K562 (cell line): Measurements from ENCODE around the gene TPMT. TPM values are rescaled to one million over a fixed set of nuclear protein-coding genes. Genes with fewer than 3 reads are reported as not detected.

ENCODE experiments used
- CBX1 ChIP-seq: sonication (generic); IDR thresholded peaks from 2 replicates; pipeline ENCODE4 v1.6.1; 2016; ENCODE audit warnings: antibody characterized with exemption, low read depth, mild to moderate bottlenecking
- KAT8 ChIP-seq: fragments of 450-650 bp; IDR thresholded peaks from 2 replicates; pipeline ENCODE4 v1.6.1; 2016; ENCODE audit warnings: low read depth, mild to moderate bottlenecking
- NFE2 ChIP-seq: IDR thresholded peaks from 2 replicates; pipeline ENCODE4 v1.6.1; 2014; ENCODE audit warnings: antibody characterized with exemption, low read depth
- PRMT5 ChIP-seq: sonication (generic); formaldehyde crosslinking; IDR thresholded peaks from 2 replicates; pipeline ENCODE4 v1.5.0; 2020; ENCODE audit warnings: missing genetic modification reagents
- TAL1 ChIP-seq: fragments of 450-650 bp; IDR thresholded peaks from 2 replicates; pipeline ENCODE4 v1.6.1; 2016; ENCODE audit warnings: mild to moderate bottlenecking
- TSHZ1 ChIP-seq: fragments of 250-450 bp; sonication (Bioruptor Pico); IDR thresholded peaks from 2 replicates; pipeline ENCODE4 v1.4.0; 2020; ENCODE audit warnings: mild to moderate bottlenecking, moderate library complexity
- USF1 ChIP-seq: sonication (generic); formaldehyde crosslinking; IDR thresholded peaks from 2 replicates; pipeline ENCODE4 v1.9.0; 2022; ENCODE audit warnings: mild to moderate bottlenecking, missing genetic modification reagents
- polyA plus RNA-seq, 8 experiments: library from polyadenylated mRNA; depleted of rRNA in 4 of 8; stranded (reverse) in 5 of 8; unstranded in 3 of 8; fragments of >200 nt; fragmentation: Nextera tagmentation in 2 of 8; fragmentation: Illumina TruSeq in 1 of 8; extraction: Ambion mirVana in 2 of 8; extraction: Trizol in 1 of 8; gene quantifications; 2 replicates each; pipeline versions ENCODE4 v1.2.1 to v1.2.3, GENCODE V29; 2011 to 2014; ENCODE audit warnings: inconsistent platforms in 1 of 8, missing spikeins in 1 of 8
- total RNA-seq, 7 experiments: library from RNA; depleted of rRNA in 6 of 7; stranded (reverse); fragments of >200 nt in 6 of 7; fragmentation: Illumina TruSeq in 2 of 7; extraction: Trizol in 2 of 7; gene quantifications; 2 replicates each; pipeline versions ENCODE4 v1.2.1 to v1.2.3, GENCODE V29; 2011 to 2021; ENCODE audit warnings: low replicate concordance in 1 of 7
- TF ChIP-seq, protein P1 (sequence below), 2 experiments: IDR thresholded peaks in 1 of 2; conservative IDR thresholded peaks in 1 of 2; 2 replicates each; pipeline ENCODE4 v1.6.1; 2016; ENCODE audit warnings: low read depth in 2 of 2, mild to moderate bottlenecking in 1 of 2, missing compliant biosample characterization in 1 of 2, missing genetic modification characterization in 1 of 2, moderate library complexity in 1 of 2

TPMT gene
- total and polyA plus RNA-seq, 9 of the 15 experiments (the other 6 are each of a cell fraction or from before 2014, with no cell fraction given) = 24.2 to 67.4 (median 46.5) TPM

- TF ChIP-seq TSHZ1 (CRISPR knock-in tag) (no peak), TAL1 (no peak), CBX1 (no peak), PRMT5 (CRISPR knock-in tag) (no peak), NFE2 (no peak), KAT8 (no peak), USF1 (no peak)
- TF ChIP-seq, protein P1, sequence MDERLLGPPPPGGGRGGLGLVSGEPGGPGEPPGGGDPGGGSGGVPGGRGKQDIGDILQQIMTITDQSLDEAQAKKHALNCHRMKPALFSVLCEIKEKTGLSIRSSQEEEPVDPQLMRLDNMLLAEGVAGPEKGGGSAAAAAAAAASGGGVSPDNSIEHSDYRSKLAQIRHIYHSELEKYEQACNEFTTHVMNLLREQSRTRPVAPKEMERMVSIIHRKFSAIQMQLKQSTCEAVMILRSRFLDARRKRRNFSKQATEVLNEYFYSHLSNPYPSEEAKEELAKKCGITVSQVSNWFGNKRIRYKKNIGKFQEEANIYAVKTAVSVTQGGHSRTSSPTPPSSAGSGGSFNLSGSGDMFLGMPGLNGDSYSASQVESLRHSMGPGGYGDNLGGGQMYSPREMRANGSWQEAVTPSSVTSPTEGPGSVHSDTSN (CRISPR knock-in tag; IDR thresholded peaks at IDR 0.05; ENCODE audit: low read depth) = no peak
- TF ChIP-seq, protein P1 (tag; conservative IDR thresholded peaks at IDR 0.05; ENCODE audit: low read depth) = no peak
Observed at GRCh38 chr6:18136260-18136659, 18.6 kb downstream of the TPMT start (continued).
